ENCODE results near the gene ZSCAN2.

DNA sequence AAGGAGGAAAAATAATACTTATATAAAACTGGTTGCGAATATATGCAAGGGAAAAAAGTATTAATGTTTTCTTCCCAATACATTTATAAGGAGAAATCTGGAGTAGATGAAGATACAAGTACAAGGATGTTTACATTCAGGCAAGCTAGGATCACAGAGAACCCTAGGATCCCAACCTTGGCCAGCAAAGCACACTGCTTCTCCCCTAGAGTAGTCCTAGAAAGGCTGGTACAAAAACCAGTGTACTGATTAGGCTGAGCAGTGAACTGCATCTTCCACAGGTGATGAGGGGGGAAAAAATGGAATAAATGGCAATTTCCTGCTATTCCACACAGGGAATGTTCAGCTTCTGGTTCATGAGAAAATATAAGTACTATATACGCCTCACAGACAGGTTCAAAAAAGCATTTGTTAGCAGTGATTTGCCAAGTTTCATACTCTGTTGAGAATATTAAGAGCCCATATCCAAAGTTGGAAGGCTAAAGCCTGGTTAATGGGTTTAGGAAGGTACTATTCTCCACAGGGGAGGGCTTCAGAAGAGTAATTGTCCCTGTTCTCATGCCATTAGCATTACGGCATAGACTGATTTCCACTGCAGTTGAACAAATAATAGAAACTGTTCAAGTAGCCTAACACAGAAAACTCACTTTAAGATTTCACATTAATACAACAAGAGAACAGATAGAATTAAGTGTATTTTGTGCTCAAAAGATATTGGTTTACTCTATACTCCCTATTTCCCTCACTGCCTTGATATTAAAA, 67.6 kb downstream of the ZSCAN2 start:
- TF ChIP-seq, protein P1, sequence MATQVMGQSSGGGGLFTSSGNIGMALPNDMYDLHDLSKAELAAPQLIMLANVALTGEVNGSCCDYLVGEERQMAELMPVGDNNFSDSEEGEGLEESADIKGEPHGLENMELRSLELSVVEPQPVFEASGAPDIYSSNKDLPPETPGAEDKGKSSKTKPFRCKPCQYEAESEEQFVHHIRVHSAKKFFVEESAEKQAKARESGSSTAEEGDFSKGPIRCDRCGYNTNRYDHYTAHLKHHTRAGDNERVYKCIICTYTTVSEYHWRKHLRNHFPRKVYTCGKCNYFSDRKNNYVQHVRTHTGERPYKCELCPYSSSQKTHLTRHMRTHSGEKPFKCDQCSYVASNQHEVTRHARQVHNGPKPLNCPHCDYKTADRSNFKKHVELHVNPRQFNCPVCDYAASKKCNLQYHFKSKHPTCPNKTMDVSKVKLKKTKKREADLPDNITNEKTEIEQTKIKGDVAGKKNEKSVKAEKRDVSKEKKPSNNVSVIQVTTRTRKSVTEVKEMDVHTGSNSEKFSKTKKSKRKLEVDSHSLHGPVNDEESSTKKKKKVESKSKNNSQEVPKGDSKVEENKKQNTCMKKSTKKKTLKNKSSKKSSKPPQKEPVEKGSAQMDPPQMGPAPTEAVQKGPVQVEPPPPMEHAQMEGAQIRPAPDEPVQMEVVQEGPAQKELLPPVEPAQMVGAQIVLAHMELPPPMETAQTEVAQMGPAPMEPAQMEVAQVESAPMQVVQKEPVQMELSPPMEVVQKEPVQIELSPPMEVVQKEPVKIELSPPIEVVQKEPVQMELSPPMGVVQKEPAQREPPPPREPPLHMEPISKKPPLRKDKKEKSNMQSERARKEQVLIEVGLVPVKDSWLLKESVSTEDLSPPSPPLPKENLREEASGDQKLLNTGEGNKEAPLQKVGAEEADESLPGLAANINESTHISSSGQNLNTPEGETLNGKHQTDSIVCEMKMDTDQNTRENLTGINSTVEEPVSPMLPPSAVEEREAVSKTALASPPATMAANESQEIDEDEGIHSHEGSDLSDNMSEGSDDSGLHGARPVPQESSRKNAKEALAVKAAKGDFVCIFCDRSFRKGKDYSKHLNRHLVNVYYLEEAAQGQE (IDR thresholded peaks at IDR 0.05; ENCODE audit: low read depth) = no peak
- TF ChIP-seq EP300 (IDR thresholded peaks at IDR 0.05; ENCODE audit: borderline replicate concordance) = no peak
- no peak for TF ChIP-seq CEBPB (IDR thresholded peaks at IDR 0.05)
- no peak for TF ChIP-seq TCF12 (IDR thresholded peaks at IDR 0.05; ENCODE audit: low read depth)
- TF ChIP-seq NFIC (IDR thresholded peaks at IDR 0.05) = no peak
- TF ChIP-seq, protein P2, sequence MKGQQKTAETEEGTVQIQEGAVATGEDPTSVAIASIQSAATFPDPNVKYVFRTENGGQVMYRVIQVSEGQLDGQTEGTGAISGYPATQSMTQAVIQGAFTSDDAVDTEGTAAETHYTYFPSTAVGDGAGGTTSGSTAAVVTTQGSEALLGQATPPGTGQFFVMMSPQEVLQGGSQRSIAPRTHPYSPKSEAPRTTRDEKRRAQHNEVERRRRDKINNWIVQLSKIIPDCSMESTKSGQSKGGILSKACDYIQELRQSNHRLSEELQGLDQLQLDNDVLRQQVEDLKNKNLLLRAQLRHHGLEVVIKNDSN (IDR thresholded peaks at IDR 0.05) = no peak
- TF ChIP-seq TEAD4 (IDR thresholded peaks at IDR 0.05) = no peak

Data from Ishikawa (cell line).